ENCODE data around the gene EFNB1. TPM values are rescaled to one million over a fixed set of nuclear protein-coding genes. Genes with fewer than 3 reads are reported as not detected.

Gene EFNB1
- total RNA-seq, 1 donor from 2014 or later, result 23.3 TPM

DNA sequence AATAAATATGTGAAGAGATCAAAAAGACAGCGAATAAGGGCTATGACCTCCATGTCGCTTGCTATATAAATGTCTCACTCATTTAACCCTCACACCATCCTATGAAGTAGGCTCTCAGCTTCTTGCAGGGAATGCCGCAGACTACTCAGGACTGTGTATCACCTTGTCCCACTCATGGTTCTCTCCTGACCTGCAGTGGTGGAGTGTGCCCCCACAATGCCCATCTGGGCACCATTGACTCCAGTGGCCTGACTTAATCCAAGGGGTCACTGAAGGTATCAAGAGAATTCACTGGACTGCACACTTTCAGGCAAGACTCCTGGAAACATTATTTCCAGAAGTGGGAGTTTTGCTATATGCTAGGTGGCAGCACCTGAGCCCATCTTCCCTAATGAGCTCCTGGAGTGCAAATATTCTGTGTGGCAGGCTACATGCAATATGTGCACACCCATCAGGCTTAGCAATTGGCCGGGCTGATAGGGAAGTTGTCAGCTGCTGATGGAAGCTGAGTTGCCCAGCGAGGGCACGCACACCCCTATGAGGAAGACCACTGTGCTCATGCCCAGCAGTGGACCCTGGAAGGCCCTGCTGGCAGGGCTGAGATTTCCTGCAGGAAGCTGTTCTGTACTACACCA, 8.2 kb upstream of the EFNB1 start:
- H3K4me3 ChIP-seq (ENCODE audit: insufficient read depth, low read depth, low read length), result no peak overlapping the region
- no peaks in the 10 kb centered on the region for H3K9me3 ChIP-seq (ENCODE audit: insufficient read depth, low read depth, low read length)
- DNase-seq (ENCODE audit: low read depth), result no peak
- Mint-ChIP-seq H3K4me1 (ENCODE audit: low read depth, unreplicated experiment) (no peaks in the 10 kb centered on the region), H3K36me3 (ENCODE audit: low read depth, unreplicated experiment) (no peaks in the 10 kb centered on the region), H3K27ac (ENCODE audit: unreplicated experiment) (no peak overlapping the region), H3K4me3 (ENCODE audit: unreplicated experiment) (no peak overlapping the region), H3K9me3 (ENCODE audit: unreplicated experiment) (no peaks in the 10 kb centered on the region), H3K27me3 (ENCODE audit: low read depth, unreplicated experiment) (peaks cover 17% of the 10 kb centered on the region)
- no peak for FAIRE-seq
- H3K9ac ChIP-seq (ENCODE audit: low read length), result no peak overlapping the region
- H3K27me3 ChIP-seq (ENCODE audit: insufficient read depth, low read length), result no peaks in the 10 kb centered on the region
- H3K4me1 ChIP-seq (ENCODE audit: insufficient read depth, low read length), result no peaks in the 10 kb centered on the region
- H2AFZ ChIP-seq (ENCODE audit: low read depth, low read length), result no peak overlapping the region
- no peaks in the 10 kb centered on the region for H3K79me2 ChIP-seq (ENCODE audit: insufficient read depth, low read length)
- TF ChIP-seq, protein P1, sequence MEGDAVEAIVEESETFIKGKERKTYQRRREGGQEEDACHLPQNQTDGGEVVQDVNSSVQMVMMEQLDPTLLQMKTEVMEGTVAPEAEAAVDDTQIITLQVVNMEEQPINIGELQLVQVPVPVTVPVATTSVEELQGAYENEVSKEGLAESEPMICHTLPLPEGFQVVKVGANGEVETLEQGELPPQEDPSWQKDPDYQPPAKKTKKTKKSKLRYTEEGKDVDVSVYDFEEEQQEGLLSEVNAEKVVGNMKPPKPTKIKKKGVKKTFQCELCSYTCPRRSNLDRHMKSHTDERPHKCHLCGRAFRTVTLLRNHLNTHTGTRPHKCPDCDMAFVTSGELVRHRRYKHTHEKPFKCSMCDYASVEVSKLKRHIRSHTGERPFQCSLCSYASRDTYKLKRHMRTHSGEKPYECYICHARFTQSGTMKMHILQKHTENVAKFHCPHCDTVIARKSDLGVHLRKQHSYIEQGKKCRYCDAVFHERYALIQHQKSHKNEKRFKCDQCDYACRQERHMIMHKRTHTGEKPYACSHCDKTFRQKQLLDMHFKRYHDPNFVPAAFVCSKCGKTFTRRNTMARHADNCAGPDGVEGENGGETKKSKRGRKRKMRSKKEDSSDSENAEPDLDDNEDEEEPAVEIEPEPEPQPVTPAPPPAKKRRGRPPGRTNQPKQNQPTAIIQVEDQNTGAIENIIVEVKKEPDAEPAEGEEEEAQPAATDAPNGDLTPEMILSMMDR (IDR thresholded peaks at IDR 0.05; ENCODE audit: insufficient read depth, low read depth, low read length), result no peak
- no peak for TF ChIP-seq EZH2 (IDR thresholded peaks at IDR 0.05; ENCODE audit: insufficient read depth, low read length)
- H3K36me3 ChIP-seq (ENCODE audit: insufficient read depth, low read length), result no peaks in the 10 kb centered on the region
- no peak overlapping the region for H3K27ac ChIP-seq (ENCODE audit: low read depth, low read length)
- no peaks in the 10 kb centered on the region for H4K20me1 ChIP-seq (ENCODE audit: insufficient read depth, low read length)
- no peak overlapping the region for H3K4me2 ChIP-seq (ENCODE audit: low read length)

DNA sequence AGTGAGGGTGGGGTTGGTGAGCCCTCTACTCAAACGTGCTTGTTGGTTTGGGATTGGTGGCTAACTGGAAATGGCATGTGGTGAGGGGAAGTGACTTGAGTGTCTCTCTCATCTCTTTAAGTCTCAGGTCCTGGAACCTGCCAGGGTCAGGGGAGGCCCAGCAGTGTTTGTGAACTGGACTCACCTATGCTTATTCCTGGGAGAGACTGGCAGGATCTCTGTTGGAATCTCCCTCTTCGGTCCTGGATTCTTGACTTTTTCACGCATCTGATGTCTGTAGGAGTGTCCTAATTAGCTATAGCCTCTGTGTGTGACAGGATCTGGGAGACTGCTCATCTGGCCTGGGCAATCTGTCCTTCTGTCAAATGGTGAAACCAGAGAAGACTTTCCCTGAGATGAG, 7.2 kb upstream of the EFNB1 start:
- Histone ChIP-seq H3K27me3 (ENCODE audit: insufficient read depth, low read length) (no peaks in the 10 kb centered on the region), H3K9me3 (ENCODE audit: insufficient read depth, low read depth, low read length) (no peaks in the 10 kb centered on the region), H4K20me1 (ENCODE audit: insufficient read depth, low read length) (no peaks in the 10 kb centered on the region), H3K9ac (ENCODE audit: low read length) (no peak overlapping the region), H3K36me3 (ENCODE audit: insufficient read depth, low read length) (no peaks in the 10 kb centered on the region), H3K4me2 (ENCODE audit: low read length) (no peak overlapping the region), H3K79me2 (ENCODE audit: insufficient read depth, low read length) (no peaks in the 10 kb centered on the region), H2AFZ (ENCODE audit: low read depth, low read length) (no peak overlapping the region), H3K4me3 (ENCODE audit: insufficient read depth, low read depth, low read length) (no peak overlapping the region), H3K4me1 (ENCODE audit: insufficient read depth, low read length) (no peaks in the 10 kb centered on the region), H3K27ac (ENCODE audit: low read depth, low read length) (no peak overlapping the region)
- Mint-ChIP-seq H3K4me1 (ENCODE audit: low read depth, unreplicated experiment) (no peaks in the 10 kb centered on the region), H3K36me3 (ENCODE audit: low read depth, unreplicated experiment) (no peaks in the 10 kb centered on the region), H3K9me3 (ENCODE audit: unreplicated experiment) (no peaks in the 10 kb centered on the region), H3K27me3 (ENCODE audit: low read depth, unreplicated experiment) (peaks cover 24% of the 10 kb centered on the region), H3K4me3 (ENCODE audit: unreplicated experiment) (no peak overlapping the region), H3K27ac (ENCODE audit: unreplicated experiment) (no peak overlapping the region)
- TF ChIP-seq EZH2 (IDR thresholded peaks at IDR 0.05; ENCODE audit: insufficient read depth, low read length), result no peak
- TF ChIP-seq, protein P1 (IDR thresholded peaks at IDR 0.05; ENCODE audit: insufficient read depth, low read depth, low read length), result no peak
- DNase-seq (ENCODE audit: low read depth) (no peak), FAIRE-seq (no peak)

GRCh38 chrX:68822641-68823410, 6.0 kb upstream of the EFNB1 start:
- no peaks in the 10 kb centered on the region for H4K20me1 ChIP-seq (ENCODE audit: insufficient read depth, low read length)
- peaks cover 27% of the 10 kb centered on the region for H3K27me3 Mint-ChIP-seq (ENCODE audit: low read depth, unreplicated experiment)
- H3K9me3 Mint-ChIP-seq (ENCODE audit: unreplicated experiment), result no peaks in the 10 kb centered on the region
- no peak overlapping the region for H3K27ac ChIP-seq (ENCODE audit: low read depth, low read length)
- H3K79me2 ChIP-seq (ENCODE audit: insufficient read depth, low read length), result no peaks in the 10 kb centered on the region
- H2AFZ ChIP-seq (ENCODE audit: low read depth, low read length), result peak overlapping the region; percentile 56
- H3K36me3 Mint-ChIP-seq (ENCODE audit: low read depth, unreplicated experiment), result no peaks in the 10 kb centered on the region
- no peaks in the 10 kb centered on the region for H3K27me3 ChIP-seq (ENCODE audit: insufficient read depth, low read length)
- H3K4me1 ChIP-seq (ENCODE audit: insufficient read depth, low read length), result no peaks in the 10 kb centered on the region
- no peak overlapping the region for H3K4me2 ChIP-seq (ENCODE audit: low read length)
- no peak overlapping the region for H3K4me3 Mint-ChIP-seq (ENCODE audit: unreplicated experiment)
- no peaks in the 10 kb centered on the region for H3K4me1 Mint-ChIP-seq (ENCODE audit: low read depth, unreplicated experiment)
- DNase-seq (ENCODE audit: low read depth) (peak; percentile 22), FAIRE-seq (peak; percentile 100)
- no peak overlapping the region for H3K27ac Mint-ChIP-seq (ENCODE audit: unreplicated experiment)
- H3K36me3 ChIP-seq (ENCODE audit: insufficient read depth, low read length), result no peaks in the 10 kb centered on the region
- no peak for TF ChIP-seq EZH2 (IDR thresholded peaks at IDR 0.05; ENCODE audit: insufficient read depth, low read length)
- TF ChIP-seq, protein P1 (IDR thresholded peaks at IDR 0.05; ENCODE audit: insufficient read depth, low read depth, low read length), result peak; percentile 41
- H3K9me3 ChIP-seq (ENCODE audit: insufficient read depth, low read depth, low read length), result no peaks in the 10 kb centered on the region
- H3K4me3 ChIP-seq (ENCODE audit: insufficient read depth, low read depth, low read length), result no peak overlapping the region
- H3K9ac ChIP-seq (ENCODE audit: low read length), result no peak overlapping the region

Data from astrocyte (in vitro differentiated cells and primary cell).